ENCODE measurements around the gene XPR1. TPM values are rescaled to one million over a fixed set of nuclear protein-coding genes. Genes with fewer than 3 reads are reported as not detected.
A peak's percentile ranks its signal among the peaks of the same experiment; 100 is the strongest.

XPR1 gene
- total RNA-seq = 100 to 1,000 TPM in 2 of 4 donors, 10 to 100 TPM in 1, 1 to 10 TPM in 1; 7.8 to 119 (median 75.3) TPM

DNA sequence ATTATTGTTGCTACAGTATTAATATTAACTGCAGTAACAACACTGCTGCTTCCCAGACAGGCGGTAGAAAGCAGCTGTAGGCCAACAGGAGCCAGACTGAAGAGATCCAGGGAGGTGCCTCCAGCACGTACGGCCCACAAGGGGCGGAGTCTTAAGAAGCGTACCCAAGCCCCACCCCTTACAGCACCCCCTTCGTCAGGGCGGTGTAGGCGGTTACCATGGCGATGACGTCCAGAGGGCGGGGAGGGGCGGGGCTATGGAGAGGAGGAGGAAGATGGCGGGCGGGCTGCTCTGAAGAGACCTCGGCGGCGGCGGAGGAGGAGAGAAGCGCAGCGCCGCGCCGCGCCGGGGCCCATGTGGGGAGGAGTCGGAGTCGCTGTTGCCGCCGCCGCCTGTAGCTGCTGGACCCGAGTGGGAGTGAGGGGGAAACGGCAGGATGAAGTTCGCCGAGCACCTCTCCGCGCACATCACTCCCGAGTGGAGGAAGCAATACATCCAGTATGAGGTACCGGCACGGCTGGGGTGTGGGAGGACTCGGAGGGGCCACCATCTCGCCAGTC is at the start of gene XPR1:
Gene XPR1 (plus strand): TSS at position 257 of the 560 bp plus-strand sequence. CDS start 180 bp downstream, at position 437.
- Histone ChIP-seq H3K4me1 (peaks cover 15 to 35% (median 17%) of the 10 kb centered on the region in 4 donors), H3K27me3 (no peaks in the 10 kb centered on the region), H3K9me3 (no peaks in the 10 kb centered on the region), H3K36me3 (no peaks in the 10 kb centered on the region), H3K27ac (peak within 1 kb of the TSS; percentile 91 to 99 (median 96)), H3K4me3 (peak within 1 kb of the TSS; percentile 65 to 96 (median 76))
- TF ChIP-seq POLR2AphosphoS5 (IDR thresholded peaks at IDR 0.05) (peak; percentile 90 to 96 (median 91)), EP300 (IDR thresholded peaks at IDR 0.05; ENCODE audit: low read depth) (no peak), POLR2A (IDR thresholded peaks at IDR 0.05) (peak; percentile 92)
- TF ChIP-seq, protein P1, sequence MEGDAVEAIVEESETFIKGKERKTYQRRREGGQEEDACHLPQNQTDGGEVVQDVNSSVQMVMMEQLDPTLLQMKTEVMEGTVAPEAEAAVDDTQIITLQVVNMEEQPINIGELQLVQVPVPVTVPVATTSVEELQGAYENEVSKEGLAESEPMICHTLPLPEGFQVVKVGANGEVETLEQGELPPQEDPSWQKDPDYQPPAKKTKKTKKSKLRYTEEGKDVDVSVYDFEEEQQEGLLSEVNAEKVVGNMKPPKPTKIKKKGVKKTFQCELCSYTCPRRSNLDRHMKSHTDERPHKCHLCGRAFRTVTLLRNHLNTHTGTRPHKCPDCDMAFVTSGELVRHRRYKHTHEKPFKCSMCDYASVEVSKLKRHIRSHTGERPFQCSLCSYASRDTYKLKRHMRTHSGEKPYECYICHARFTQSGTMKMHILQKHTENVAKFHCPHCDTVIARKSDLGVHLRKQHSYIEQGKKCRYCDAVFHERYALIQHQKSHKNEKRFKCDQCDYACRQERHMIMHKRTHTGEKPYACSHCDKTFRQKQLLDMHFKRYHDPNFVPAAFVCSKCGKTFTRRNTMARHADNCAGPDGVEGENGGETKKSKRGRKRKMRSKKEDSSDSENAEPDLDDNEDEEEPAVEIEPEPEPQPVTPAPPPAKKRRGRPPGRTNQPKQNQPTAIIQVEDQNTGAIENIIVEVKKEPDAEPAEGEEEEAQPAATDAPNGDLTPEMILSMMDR (IDR thresholded peaks at IDR 0.05) = peak in 4 of 5 experiments; percentile 30 to 56 (median 42)
- peak; percentile 99 for DNase-seq
- intact Hi-C loops (cut with DNase I; ENCODE audit: low total_unique reads) = no loop called here
- in situ Hi-C loops (cut with MboI; ENCODE audit: low pct_ligation_motif_present in 1 of 4, low pct_unique_long_range_greater_than_20kb in 1 of 4, low sequenced_read_pairs in 3 of 4) = loop anchor here in 2 of 4 donors (25.0 kb wide), 1 partner anchor 230 kb away; no protein-coding TSS in a partner anchor
- WGBS, 2 donors (ENCODE audit: low coverage in 1 of 2) = 0% methylated on average over 34 of the region's 41 CpGs; no CpG with 5 or more reads in 1 of the 2 donors

DNA sequence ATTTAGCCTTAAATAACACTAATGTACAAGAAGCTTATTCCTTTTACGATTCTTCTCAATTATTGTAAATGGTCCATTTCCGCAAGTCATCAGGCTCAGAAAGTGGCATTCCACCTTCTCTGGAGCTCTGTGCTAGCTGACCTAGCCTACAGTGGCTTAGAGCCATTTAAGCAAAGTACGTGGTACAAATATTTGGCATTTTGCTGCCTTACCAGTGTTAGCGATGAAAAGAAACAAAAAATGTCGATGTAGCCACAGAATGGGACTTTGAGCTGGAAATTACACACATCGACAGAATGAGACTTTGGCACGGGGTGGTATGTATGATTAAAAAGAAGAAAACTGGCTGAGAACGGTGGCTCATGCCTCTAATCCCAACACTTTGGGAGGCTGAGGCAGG is 47.0 kb upstream of the XPR1 start:
- in situ Hi-C loops (cut with MboI; ENCODE audit: low pct_ligation_motif_present in 1 of 4, low pct_unique_long_range_greater_than_20kb in 1 of 4, low sequenced_read_pairs in 3 of 4) = no loop called here
- Histone ChIP-seq H3K4me1 (no peaks in the 10 kb centered on the region), H3K27ac (no peak overlapping the region), H3K27me3 (no peaks in the 10 kb centered on the region), H3K4me3 (no peak overlapping the region), H3K9me3 (no peaks in the 10 kb centered on the region), H3K36me3 (no peaks in the 10 kb centered on the region)
- 91 to 94% methylated on average over 7 to 8 of the region's 8 CpGs for WGBS, 2 donors (ENCODE audit: low coverage in 1 of 2)
- no peak for TF ChIP-seq POLR2A (IDR thresholded peaks at IDR 0.05)
- no peak for TF ChIP-seq EP300 (IDR thresholded peaks at IDR 0.05; ENCODE audit: low read depth)
- TF ChIP-seq, protein P1 (IDR thresholded peaks at IDR 0.05) = no peak
- TF ChIP-seq POLR2AphosphoS5 (IDR thresholded peaks at IDR 0.05) = no peak
- intact Hi-C loops (cut with DNase I; ENCODE audit: low total_unique reads) = no loop called here
- DNase-seq = no peak

DNA sequence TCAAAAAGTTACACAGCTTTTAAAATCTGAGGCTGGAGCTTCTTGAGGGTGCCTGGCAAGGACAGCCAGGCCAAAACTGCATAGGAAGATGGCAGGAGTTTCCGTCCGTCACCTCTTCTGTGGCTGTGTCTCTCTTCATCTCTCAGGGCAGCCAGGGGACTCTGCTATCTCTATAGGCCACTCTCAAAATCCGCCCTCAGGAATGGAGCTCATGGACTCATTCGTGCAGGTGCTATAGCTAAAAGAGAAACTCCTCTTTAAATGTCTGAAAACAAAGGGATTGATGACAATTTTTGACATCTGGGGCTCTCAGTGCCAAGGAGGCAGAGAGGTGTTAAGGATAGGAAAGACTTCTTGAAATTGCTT is 45.8 kb upstream of the XPR1 start:
- WGBS, 2 donors (ENCODE audit: low coverage in 1 of 2) = 90% methylated on average over 4 of the region's 4 CpGs; no CpG with 5 or more reads in 1 of the 2 donors
- Histone ChIP-seq H3K36me3 (no peaks in the 10 kb centered on the region), H3K4me3 (no peak overlapping the region), H3K9me3 (no peaks in the 10 kb centered on the region), H3K4me1 (no peaks in the 10 kb centered on the region), H3K27ac (no peak overlapping the region), H3K27me3 (no peaks in the 10 kb centered on the region)
- DNase-seq = no peak
- no peak for TF ChIP-seq POLR2AphosphoS5 (IDR thresholded peaks at IDR 0.05)
- TF ChIP-seq, protein P1 (IDR thresholded peaks at IDR 0.05) = no peak
- TF ChIP-seq EP300 (IDR thresholded peaks at IDR 0.05; ENCODE audit: low read depth) = no peak
- TF ChIP-seq POLR2A (IDR thresholded peaks at IDR 0.05) = no peak
- intact Hi-C loops (cut with DNase I; ENCODE audit: low total_unique reads) = no loop called here
- in situ Hi-C loops (cut with MboI; ENCODE audit: low pct_ligation_motif_present in 1 of 4, low pct_unique_long_range_greater_than_20kb in 1 of 4, low sequenced_read_pairs in 3 of 4) = no loop called here

DNA sequence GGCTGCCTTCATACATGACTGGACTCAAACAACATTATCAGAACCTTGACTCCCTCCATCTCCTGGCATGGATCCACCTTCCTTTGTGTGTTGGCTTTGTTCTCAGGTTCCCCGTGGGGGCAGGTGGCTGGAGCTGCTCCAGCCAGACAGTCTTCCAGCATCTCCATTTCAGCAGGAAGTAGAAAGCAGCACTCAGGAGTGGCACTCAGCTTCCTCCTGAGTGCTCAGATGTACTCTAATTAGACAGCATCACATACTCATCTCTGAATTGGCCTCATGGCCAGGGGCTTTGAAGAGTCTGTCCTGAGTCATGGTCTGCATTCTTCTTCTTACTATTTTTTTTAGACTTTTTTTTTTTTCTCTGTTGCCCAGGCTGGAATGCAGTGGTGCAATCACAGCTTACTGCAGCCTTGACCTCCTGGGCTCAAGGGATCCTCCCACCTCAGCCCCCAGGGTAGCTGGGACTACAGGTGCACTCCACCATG is 45.1 kb upstream of the XPR1 start:
- Histone ChIP-seq H3K27me3 (no peaks in the 10 kb centered on the region), H3K4me1 (no peaks in the 10 kb centered on the region), H3K4me3 (no peak overlapping the region), H3K9me3 (no peaks in the 10 kb centered on the region), H3K27ac (no peak overlapping the region), H3K36me3 (no peaks in the 10 kb centered on the region)
- TF ChIP-seq POLR2AphosphoS5 (IDR thresholded peaks at IDR 0.05) (no peak), POLR2A (IDR thresholded peaks at IDR 0.05) (no peak), EP300 (IDR thresholded peaks at IDR 0.05; ENCODE audit: low read depth) (no peak)
- TF ChIP-seq, protein P1 (IDR thresholded peaks at IDR 0.05) = no peak
- 14 to 33% methylated on average over 1 of the region's 1 CpG for WGBS, 2 donors (ENCODE audit: low coverage in 1 of 2)
- in situ Hi-C loops (cut with MboI; ENCODE audit: low pct_ligation_motif_present in 1 of 4, low pct_unique_long_range_greater_than_20kb in 1 of 4, low sequenced_read_pairs in 3 of 4) (no loop called here), intact Hi-C loops (cut with DNase I; ENCODE audit: low total_unique reads) (no loop called here)
- DNase-seq = no peak

Data from transverse colon (tissue), 4 donors.